Measurements from ENCODE around the gene MAP4K5.

- TF ChIP-seq CTCF (IDR thresholded peaks at IDR 0.05; ENCODE audit: low read length) (no peak), EZH2 (IDR thresholded peaks at IDR 0.05; ENCODE audit: borderline replicate concordance, low read length) (no peak)
These were observed 151.4 kb downstream of the MAP4K5 start for GRCh38 chr14:50381008-50381407.

Measured in OCI-LY1 (cell line).